Liver (tissue), 9 donors: Measurements from ENCODE around the gene MCTP2. TPM values are rescaled to one million over a fixed set of nuclear protein-coding genes. Genes with fewer than 3 reads are reported as not detected.

ENCODE experiments used
- DNase-seq: peaks from one replicate; pipeline ENCODE4 v3.0.0-alpha.2; 2017; ENCODE audit warnings: low spot score
- H3K27ac ChIP-seq, 2 donors: one replicate each; pipeline ENCODE4 v1.7.0; 2013; ENCODE audit warnings: inconsistent platforms in 2 of 2, low read length in 2 of 2, control low read depth in 1 of 2, low read depth in 1 of 2, mild to moderate bottlenecking in 1 of 2
- H3K27me3 ChIP-seq, 4 donors: one replicate each; pipeline versions ENCODE4 v1.6.1 to v1.7.0; 2013; ENCODE audit warnings: low read length in 3 of 4, inconsistent platforms in 1 of 4, mild to moderate bottlenecking in 1 of 4, moderate library complexity in 1 of 4; ENCODE audit not compliant: control insufficient read depth in 4 of 4, insufficient read depth in 4 of 4
- H3K36me3 ChIP-seq, 4 donors: one replicate each; pipeline versions ENCODE4 v1.6.1 to v1.7.0; 2013; ENCODE audit warnings: low read length in 3 of 4, mild to moderate bottlenecking in 3 of 4, low read depth in 1 of 4, moderate library complexity in 1 of 4; ENCODE audit not compliant: control insufficient read depth in 4 of 4, insufficient read depth in 3 of 4
- H3K4me1 ChIP-seq, 4 donors: one replicate each; pipeline versions ENCODE4 v1.6.1 to v1.7.0; 2013; ENCODE audit warnings: low read length in 3 of 4, mild to moderate bottlenecking in 3 of 4, moderate library complexity in 1 of 4; ENCODE audit not compliant: control insufficient read depth in 4 of 4, insufficient read depth in 4 of 4
- H3K4me3 ChIP-seq, 3 donors: one replicate each; pipeline versions ENCODE4 v1.6.1 to v1.7.0; 2013; ENCODE audit warnings: low read length in 3 of 3, control low read depth in 1 of 3, low read depth in 1 of 3, mild to moderate bottlenecking in 1 of 3
- H3K9ac ChIP-seq, 2 donors: one replicate each; pipeline ENCODE4 v1.7.0; 2013; ENCODE audit warnings: low read length in 2 of 2, mild to moderate bottlenecking in 2 of 2, moderate library complexity in 2 of 2, control low read depth in 1 of 2, low read depth in 1 of 2
- H3K9me3 ChIP-seq, 4 donors: one replicate each; pipeline versions ENCODE4 v1.6.1 to v1.7.0; 2013; ENCODE audit warnings: low read length in 3 of 4; ENCODE audit not compliant: control insufficient read depth in 4 of 4
- FOXA1 ChIP-seq: IDR thresholded peaks from 2 replicates; pipeline ENCODE4 v1.6.1; 2016; ENCODE audit warnings: antibody characterized with exemption
- FOXA2 ChIP-seq: IDR thresholded peaks from 2 replicates; pipeline ENCODE4 v1.6.1; 2016; ENCODE audit warnings: antibody characterized with exemption
- GABPA ChIP-seq, 2 donors: IDR thresholded peaks in 1 of 2; conservative IDR thresholded peaks in 1 of 2; 2 replicates each; pipeline ENCODE4 v1.6.1; 2016; ENCODE audit warnings: antibody characterized with exemption in 2 of 2, mild to moderate bottlenecking in 1 of 2, moderate library complexity in 1 of 2
- NR2F2 ChIP-seq: IDR thresholded peaks from 2 replicates; pipeline ENCODE4 v1.6.1; 2016; ENCODE audit warnings: antibody characterized with exemption
- REST ChIP-seq: IDR thresholded peaks from 2 replicates; pipeline ENCODE4 v1.6.1; 2016; ENCODE audit warnings: antibody characterized with exemption, mild to moderate bottlenecking
- RXRA ChIP-seq, 2 donors: IDR thresholded peaks; 2 replicates each; pipeline ENCODE4 v1.6.1; 2017 to 2018; ENCODE audit warnings: antibody characterized with exemption in 2 of 2, mild to moderate bottlenecking in 1 of 2
- SP1 ChIP-seq: IDR thresholded peaks from 2 replicates; pipeline ENCODE4 v1.6.1; 2018; ENCODE audit warnings: antibody characterized with exemption, mild to moderate bottlenecking
- YY1 ChIP-seq: IDR thresholded peaks from 2 replicates; pipeline ENCODE4 v1.6.1; 2016; ENCODE audit warnings: antibody characterized with exemption, mild to moderate bottlenecking
- WGBS: extraction: QIAGEN DNeasy Blood & Tissue Kit; methylation state at CpG from one replicate; pipeline ENCODE4 v1.1.7; 2013; 5-methylcytosine and 5-hydroxymethylcytosine counted together
- polyA plus RNA-seq, 2 donors: library from polyadenylated mRNA; stranded (reverse) in 1 of 2; unstranded in 1 of 2; fragments of 200-250 nt in 1 of 2; fragments of >200 nt in 1 of 2; fragmentation: Nextera tagmentation in 1 of 2; extraction: Ambion mirVana in 1 of 2; gene quantifications; one replicate each; pipeline versions ENCODE4 v1.2.1 to v1.2.3, GENCODE V29; 2013 to 2015
- total RNA-seq, 2 donors: library from RNA; depleted of rRNA; stranded (reverse); fragments of >200 nt; gene quantifications; one replicate each; pipeline ENCODE4 v1.2.3, GENCODE V29; 2014
- TF ChIP-seq, protein P1 (sequence below): IDR thresholded peaks from 2 replicates; pipeline ENCODE4 v1.6.1; 2016; ENCODE audit warnings: antibody characterized with exemption
- TF ChIP-seq, protein P2 (sequence below): fragments of 150-350 bp; IDR thresholded peaks from 2 replicates; pipeline ENCODE4 v1.5.1; 2017; ENCODE audit warnings: improper control_type of control experiment, low read depth, low read length; ENCODE audit not compliant: missing input control
- donor health status: healthy.
- donor health status: healthy.
- donor health status: healthy.
- donor health status: healthy.
- donor health status: healthy.

The MCTP2 gene
- total and polyA plus RNA-seq, 4 donors: 0.43 to 9.9 (median 3.5) TPM

DNA sequence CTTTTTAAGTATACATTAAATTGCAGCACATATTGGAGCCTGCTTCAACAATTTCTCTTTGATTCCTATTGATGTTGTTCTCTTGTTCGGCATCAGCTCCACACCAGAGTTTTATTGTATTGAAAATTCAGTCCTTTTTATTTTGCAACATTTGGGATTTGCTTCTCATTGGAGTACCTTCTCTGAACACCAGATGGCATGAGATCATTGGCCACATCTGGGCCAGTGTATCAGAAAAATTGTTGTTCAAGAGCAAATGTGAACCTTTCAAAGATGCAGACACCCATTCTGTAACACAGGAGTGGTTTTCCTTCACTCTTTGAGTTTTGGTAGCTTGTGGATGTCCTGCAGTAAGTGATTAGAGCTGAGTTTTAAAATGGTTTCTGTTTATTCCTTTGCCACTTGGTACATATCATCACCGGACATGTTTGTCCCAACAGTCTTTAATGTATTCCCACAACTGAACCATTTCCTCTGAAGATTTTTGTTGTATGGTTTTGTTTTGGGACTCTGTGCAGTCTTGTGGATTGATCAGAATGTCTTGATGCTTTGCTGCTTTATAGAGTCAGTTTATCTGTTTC, 96.1 kb downstream of the MCTP2 start (continued):
- no peak for TF ChIP-seq GABPA (IDR thresholded peaks at IDR 0.05 in 1 of 2, conservative IDR thresholded peaks at IDR 0.05 in 1 of 2)

DNA sequence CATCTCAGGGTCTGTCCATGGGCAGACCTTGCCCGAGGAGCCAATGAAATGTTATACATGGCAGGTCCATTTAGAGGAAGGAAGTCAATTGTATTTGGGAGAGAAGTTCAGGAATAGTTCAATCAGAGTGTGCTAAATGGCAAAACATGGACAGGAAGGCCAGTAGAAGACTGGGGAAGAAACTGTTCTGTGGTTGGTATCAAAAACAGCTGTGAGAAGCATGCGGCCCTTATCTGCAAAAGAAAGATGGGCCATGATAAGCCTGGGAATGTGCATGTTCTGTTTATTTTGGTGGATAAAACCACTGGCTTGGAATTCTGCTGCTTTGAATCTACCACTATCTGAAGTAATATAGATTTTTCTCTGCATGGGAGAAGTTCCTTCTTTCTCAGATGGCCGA, 100.4 kb downstream of the MCTP2 start:
- Histone ChIP-seq H3K4me3 (no peak overlapping the region), H3K36me3 (no peaks in the 10 kb centered on the region), H3K27me3 (no peaks in the 10 kb centered on the region), H3K9ac (no peak overlapping the region), H3K9me3 (no peaks in the 10 kb centered on the region), H3K4me1 (no peaks in the 10 kb centered on the region), H3K27ac (no peak overlapping the region)
- TF ChIP-seq REST: no peak
- TF ChIP-seq SP1: no peak
- TF ChIP-seq FOXA1: no peak
- TF ChIP-seq, protein P1, sequence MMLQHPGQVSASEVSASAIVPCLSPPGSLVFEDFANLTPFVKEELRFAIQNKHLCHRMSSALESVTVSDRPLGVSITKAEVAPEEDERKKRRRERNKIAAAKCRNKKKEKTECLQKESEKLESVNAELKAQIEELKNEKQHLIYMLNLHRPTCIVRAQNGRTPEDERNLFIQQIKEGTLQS: no peak
- TF ChIP-seq FOXA2: no peak
- TF ChIP-seq YY1: no peak
- no peak for TF ChIP-seq RXRA (IDR thresholded peaks at IDR 0.05)
- TF ChIP-seq, protein P2, sequence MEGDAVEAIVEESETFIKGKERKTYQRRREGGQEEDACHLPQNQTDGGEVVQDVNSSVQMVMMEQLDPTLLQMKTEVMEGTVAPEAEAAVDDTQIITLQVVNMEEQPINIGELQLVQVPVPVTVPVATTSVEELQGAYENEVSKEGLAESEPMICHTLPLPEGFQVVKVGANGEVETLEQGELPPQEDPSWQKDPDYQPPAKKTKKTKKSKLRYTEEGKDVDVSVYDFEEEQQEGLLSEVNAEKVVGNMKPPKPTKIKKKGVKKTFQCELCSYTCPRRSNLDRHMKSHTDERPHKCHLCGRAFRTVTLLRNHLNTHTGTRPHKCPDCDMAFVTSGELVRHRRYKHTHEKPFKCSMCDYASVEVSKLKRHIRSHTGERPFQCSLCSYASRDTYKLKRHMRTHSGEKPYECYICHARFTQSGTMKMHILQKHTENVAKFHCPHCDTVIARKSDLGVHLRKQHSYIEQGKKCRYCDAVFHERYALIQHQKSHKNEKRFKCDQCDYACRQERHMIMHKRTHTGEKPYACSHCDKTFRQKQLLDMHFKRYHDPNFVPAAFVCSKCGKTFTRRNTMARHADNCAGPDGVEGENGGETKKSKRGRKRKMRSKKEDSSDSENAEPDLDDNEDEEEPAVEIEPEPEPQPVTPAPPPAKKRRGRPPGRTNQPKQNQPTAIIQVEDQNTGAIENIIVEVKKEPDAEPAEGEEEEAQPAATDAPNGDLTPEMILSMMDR: no peak
- WGBS: 63% methylated on average over 3 of the region's 3 CpGs
- DNase-seq: no peak

- no peak for DNase-seq
- Histone ChIP-seq H3K4me1 (no peaks in the 10 kb centered on the region), H3K36me3 (no peaks in the 10 kb centered on the region), H3K4me3 (no peak overlapping the region), H3K27ac (no peak overlapping the region), H3K27me3 (no peaks in the 10 kb centered on the region), H3K9ac (no peak overlapping the region), H3K9me3 (no peaks in the 10 kb centered on the region)
- 91% methylated on average over 3 of the region's 3 CpGs for whole genome bisulfite sequencing
- TF ChIP-seq, protein P1: no peak
- TF ChIP-seq REST (no peak), GABPA (IDR thresholded peaks at IDR 0.05 in 1 of 2, conservative IDR thresholded peaks at IDR 0.05 in 1 of 2) (no peak), RXRA (IDR thresholded peaks at IDR 0.05) (no peak), NR2F2 (no peak), SP1 (no peak)
These were observed 104.3 kb downstream of the MCTP2 start for GRCh38 chr15:94335616-94336015.
